Neural progenitor cell (in vitro differentiated cells): ENCODE measurements around the gene CEP55.
"Not testable (repeated sequence)": the region's sequence is repeated elsewhere in the genome, so short reads cannot be mapped to it uniquely, and the experiment has no call there.

ENCODE experiments used
- EZH2 ChIP-seq: fragments of 200-600 bp; sonication (generic); IDR thresholded peaks from 2 replicates; pipeline ENCODE4 v1.6.1; 2017; ENCODE audit warnings: antibody characterized with exemption, mild to moderate bottlenecking, moderate library complexity
- TF ChIP-seq, protein P1 (sequence below): fragments of 200-600 bp; sonication (generic); IDR thresholded peaks from 2 replicates; pipeline ENCODE4 v1.5.1; 2017; ENCODE audit warnings: antibody characterized with exemption, mild to moderate bottlenecking

DNA sequence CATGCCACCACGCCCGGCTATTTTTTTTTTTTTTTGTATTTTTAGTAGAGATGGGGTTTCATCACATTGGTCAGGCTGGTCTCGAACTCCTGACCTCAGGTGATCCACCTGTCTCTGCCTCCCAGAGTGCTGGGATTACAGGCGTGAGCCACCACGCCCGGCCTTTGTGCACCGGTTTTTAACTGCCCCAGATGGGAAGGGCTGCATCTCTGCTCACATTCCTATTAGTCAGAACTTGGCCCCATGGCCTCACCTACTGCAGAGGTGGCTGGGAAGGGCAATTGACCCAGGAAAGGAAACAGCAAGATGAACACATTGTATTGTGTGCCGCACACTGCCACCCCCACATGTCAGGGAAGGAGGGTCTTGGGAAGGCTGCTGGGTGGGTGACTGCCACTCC, 50.6 kb downstream of the CEP55 start:
- TF ChIP-seq, protein P1, sequence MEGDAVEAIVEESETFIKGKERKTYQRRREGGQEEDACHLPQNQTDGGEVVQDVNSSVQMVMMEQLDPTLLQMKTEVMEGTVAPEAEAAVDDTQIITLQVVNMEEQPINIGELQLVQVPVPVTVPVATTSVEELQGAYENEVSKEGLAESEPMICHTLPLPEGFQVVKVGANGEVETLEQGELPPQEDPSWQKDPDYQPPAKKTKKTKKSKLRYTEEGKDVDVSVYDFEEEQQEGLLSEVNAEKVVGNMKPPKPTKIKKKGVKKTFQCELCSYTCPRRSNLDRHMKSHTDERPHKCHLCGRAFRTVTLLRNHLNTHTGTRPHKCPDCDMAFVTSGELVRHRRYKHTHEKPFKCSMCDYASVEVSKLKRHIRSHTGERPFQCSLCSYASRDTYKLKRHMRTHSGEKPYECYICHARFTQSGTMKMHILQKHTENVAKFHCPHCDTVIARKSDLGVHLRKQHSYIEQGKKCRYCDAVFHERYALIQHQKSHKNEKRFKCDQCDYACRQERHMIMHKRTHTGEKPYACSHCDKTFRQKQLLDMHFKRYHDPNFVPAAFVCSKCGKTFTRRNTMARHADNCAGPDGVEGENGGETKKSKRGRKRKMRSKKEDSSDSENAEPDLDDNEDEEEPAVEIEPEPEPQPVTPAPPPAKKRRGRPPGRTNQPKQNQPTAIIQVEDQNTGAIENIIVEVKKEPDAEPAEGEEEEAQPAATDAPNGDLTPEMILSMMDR: not testable (repeated sequence)
- TF ChIP-seq EZH2: not testable (repeated sequence)
